Activated CD4-positive, CD25-positive, alpha-beta regulatory T cell treated with anti-CD3 and anti-CD28 coated beads, Interleukin-2, amount 50 U/mL, for 16 hours (primary cell): ENCODE data around the gene BDKRB1.

Experiments
- DNase-seq: peaks from one replicate; pipeline ENCODE4 v3.0.0-alpha.2; 2020; ENCODE audit warnings: low read depth, low spot score

The BDKRB1 gene

DNA sequence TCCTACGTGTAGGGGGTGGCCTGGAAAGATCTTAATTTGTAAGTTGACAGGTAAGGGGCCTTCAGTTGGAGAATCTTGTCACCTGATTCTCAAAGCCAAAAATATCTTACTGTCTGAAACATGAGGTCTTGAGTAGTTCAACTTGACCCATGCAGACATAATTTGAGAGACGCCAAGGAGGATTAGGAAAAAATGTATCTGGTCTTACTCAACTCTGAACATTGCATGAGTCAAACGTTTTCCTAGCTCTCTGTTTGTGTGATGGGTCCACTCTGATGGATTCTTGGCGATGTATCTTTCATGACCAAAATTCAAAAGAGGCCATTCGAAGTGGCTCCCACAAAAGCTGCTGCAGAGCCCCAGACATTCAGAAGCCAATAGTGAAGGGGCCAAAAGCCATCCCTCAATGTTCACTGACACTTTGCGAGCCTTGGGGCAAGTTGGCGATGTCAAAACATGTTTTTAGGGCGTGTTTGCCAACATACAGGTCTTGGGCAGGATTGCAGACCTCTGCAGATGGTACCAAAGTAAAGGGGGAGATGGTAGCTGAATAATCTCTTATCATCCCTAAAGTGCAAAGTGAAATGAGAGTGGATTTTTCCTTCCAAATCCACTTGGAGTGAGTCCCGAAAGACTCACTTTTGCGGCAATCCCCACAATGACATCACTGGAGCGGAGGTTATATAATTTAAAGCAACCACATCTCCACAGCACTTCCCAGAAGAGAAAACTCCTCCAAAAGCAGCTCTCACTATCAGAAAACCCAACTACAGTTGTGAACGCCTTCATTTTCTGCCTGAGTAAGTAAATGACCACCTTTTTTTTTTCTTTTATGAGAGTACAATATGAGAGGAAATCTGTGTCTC, at the start of gene BDKRB1:
Gene BDKRB1, plus strand, starts transcription at position 710 of the 866 bp plus-strand sequence. CDS start 7,473 bp downstream, outside the sequence.
- DNase-seq = no peak

DNA sequence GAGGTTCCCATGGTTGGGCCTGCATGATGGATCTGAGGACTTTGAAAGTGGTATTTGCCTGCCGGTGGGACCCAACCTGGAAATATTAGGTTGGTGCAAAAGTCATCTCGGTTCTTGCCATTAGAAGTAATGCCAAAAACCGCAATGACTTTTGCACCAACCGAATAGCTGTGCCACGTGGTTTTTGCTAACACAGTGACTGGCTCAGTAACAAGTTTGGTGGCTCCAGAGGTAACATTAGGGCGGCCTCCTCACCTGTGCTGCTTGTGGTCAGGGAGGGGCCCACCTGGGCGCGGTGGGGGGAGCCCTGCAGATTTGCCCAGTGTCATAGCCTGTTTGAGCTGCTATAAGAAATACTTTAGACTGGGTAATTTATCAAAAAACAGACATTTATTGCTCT, 49.5 kb upstream of the BDKRB1 start:
- DNase-seq = no peak

GRCh38 chr14:96207686-96208085, 48.3 kb upstream of the BDKRB1 start:
- DNase-seq = no peak

DNA sequence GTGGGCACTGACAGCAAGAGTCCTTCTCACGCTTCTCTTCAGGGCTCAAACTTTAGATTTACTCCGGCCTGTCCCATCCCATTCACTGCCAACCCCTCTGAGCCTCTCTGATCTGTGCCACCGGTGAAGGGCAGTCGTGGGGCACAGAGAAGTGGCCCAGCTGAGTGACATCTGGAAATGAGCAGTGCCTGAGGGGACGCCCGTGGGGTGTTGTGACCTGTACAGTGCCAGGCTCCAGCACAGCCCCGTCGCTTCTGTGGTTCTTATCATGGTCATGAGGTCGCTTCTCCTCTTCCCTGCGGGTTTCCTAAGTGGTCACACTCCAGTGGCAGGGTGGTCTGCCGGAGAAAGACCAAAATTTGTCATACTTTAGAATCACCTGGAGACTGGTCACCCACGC, 47.3 kb upstream of the BDKRB1 start:
- DNase-seq = no peak

DNA sequence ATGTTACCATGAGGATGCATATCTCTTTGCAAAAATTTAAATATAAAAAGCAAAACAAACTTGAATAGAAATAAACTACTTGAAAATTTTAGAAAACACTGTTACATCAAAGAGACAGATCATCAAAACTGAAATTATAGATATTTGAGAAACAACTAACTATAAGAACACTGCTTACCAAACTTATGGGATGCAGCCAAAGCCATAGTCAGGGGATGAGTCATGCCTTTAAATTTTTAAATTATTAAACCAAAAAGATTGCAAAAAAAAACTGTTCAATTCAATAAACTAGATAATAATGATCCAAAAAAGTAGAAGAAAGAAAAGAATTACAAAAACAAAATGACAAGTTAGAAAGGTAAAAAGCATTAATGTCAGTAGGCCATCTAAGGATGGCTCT, 43.9 kb upstream of the BDKRB1 start:
- DNase-seq = no peak

DNA sequence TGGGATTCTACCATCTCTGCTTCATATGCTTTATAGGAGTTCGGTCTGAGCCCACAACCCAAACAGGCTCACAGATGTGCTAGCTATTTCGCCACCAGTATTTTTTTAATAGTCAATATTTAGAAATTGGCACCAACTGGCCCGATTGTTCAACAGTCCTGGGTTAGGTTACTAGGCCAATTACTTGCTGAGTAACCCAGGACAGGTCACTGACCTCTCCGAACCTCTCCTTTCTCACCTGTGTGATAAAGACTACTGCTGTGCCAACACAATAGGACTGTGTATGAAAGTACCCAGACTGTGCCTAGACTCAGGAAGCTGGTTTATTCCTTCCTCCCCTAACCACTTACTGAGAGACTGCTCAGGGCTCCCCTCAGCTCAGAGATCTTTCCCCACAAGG, 43.1 kb upstream of the BDKRB1 start:
- DNase-seq = no peak

DNA sequence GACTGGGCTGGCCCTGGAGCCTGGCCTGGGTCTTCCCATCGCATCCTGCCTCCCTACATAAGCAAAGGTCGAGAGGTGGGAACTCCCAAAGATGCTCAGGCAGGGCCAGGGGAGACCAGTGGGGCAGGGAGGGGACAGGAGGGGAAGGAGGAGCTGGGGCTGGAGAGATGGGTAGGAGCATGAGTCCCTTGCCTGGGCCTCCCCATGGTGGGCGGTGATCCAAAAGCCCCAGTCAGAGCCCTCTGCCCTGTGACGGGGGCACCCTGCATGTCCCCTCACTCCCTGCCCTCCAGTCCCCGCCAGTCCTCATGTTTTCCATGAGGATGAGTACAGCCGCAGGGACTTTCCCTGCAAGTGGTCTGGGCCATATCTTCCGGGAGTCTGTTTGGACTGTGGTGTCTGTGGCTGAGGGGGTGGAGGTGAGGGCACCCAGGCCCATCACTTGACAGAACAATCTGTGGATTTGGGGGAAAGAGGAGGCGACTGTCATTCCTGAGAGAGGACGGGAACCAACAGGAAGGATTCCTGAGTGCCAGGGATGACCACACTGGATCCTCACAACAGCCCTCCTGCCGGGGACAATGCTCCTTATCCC, 42.0 kb upstream of the BDKRB1 start:
- no peak for DNase-seq

GRCh38 chr14:96214793-96215192, 41.2 kb upstream of the BDKRB1 start:
- DNase-seq = no peak

GRCh38 chr14:96215452-96216244, 40.4 kb upstream of the BDKRB1 start:
- no peak for DNase-seq

DNA sequence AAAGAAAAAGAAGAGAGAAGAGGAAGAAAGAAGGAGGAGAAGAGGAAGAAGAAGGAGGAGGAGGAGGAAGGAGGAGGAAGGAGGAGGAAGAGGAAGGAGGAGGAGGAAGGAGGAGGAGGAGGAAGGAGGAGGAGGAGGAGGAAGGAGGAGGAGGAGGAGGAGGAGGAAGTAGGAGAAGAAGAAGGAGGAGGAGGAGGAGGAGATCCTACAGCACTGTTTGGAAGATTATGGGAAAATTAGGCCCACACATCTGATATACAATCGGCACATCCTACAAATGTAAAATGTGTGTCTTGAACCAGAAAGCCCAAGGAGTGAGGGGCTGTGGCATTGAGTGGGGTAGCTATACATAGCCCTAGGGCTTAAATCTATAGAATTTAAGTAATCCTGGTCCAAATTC, 39.4 kb upstream of the BDKRB1 start:
- DNase-seq = no peak

- DNase-seq = no peak
These were observed 38.6 kb upstream of the BDKRB1 start for GRCh38 chr14:96217376-96217913.

GRCh38 chr14:96221109-96221650, 34.8 kb upstream of the BDKRB1 start:
- DNase-seq = no peak

DNA sequence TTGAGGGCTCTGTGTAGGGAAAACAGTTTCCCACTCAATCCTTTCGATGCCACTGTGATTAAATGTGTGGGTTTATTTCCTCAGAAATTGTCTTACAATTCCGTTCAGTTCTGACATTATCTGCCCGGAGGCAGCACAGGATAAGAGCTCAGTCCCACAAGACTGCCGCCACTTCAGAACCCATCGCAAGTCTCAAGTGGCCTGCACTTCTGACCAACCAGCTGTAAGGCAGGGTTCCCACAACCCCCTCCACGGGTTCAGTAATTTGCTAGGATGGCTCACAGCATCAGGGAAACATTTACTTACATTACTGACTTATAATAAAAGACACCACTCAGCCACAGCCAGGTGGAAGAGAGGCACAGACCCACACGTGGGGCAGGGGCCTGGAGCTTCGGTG, 34.2 kb upstream of the BDKRB1 start:
- no peak for DNase-seq

GRCh38 chr14:96224480-96225096, 31.4 kb upstream of the BDKRB1 start:
- no peak for DNase-seq

DNA sequence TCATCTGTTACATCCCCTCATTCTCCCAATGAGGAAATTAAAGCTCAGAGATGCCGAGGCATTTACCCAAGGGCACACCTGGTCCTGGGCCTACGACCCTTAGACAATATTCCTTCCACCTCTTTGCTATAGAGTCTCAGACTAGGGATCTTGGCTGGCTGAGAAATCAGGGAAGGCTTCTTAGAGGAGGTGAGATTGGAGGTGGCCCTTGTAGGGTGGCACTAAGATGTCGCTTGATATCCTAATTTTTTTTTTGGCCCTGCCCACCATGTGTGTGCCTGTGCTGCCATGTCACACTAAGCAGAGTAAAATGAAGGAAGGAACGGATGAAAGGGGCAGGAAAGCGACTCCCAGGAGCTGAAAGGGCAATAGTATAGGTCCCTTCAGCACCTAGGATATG, 30.8 kb upstream of the BDKRB1 start:
- no peak for DNase-seq

- no peak for DNase-seq
These were observed 30.3 kb upstream of the BDKRB1 start for GRCh38 chr14:96225745-96226151.

DNA sequence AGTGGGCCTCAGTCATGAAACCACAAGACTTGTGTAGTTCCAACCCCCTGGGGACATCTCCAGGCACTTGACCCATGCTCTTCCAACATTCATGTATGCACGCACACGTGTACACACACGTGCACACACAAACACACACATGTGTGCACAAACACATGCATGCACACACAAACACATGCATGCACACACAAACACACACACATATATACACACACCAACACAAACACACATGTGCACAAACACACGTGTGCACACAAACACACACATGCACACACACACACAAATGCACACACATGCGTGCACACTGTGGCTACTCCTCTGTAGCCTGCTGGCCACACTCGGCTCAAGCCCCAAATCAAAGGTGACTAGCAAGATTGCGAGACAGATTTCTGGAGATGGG, 28.6 kb upstream of the BDKRB1 start:
- DNase-seq = no peak

DNA sequence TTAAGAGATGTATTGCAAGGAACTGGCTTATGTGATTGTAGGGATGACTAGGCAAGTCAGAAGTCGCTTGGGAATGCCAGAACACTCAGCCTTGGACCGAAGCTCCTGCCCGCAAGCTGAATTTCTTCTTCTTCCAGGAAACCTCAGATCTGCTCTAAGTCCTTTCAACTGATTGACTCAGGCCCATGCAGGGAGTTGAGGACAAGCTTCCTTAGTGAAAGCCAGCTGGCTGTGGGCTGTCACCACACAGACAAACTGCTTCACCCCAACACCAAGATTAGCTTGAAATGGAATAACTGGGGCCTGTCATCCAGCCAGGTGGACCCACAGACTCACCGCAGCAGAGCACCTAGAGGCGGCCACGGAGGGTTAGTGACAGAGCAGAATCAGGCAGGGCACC, 26.7 kb upstream of the BDKRB1 start:
- no peak for DNase-seq

DNA sequence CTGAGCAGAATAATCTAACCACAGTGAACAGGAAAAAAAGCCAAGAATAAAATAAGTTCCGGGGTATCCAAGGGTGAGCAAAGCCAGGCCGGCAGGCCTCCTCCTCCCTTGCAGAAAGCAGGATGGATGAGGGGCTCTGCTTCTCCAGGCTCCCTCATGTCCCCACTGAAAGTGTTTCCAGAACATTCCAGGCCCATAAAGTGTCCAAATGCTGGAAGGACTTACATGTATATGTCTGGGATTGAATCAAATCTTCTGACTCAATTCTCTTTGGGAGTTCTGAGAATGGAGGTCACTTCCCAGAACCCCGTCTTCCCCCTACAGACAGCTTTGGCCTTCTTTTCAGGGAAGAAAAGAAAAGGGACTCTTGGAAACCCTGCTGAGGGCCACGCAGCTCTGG, 25.0 kb upstream of the BDKRB1 start:
- no peak for DNase-seq

GRCh38 chr14:96231526-96232130, 24.4 kb upstream of the BDKRB1 start:
- no peak for DNase-seq

GRCh38 chr14:96232506-96232905, 23.5 kb upstream of the BDKRB1 start:
- no peak for DNase-seq
